Colonic mucosa (tissue), 4 donors: ENCODE measurements around the gene PLCB1. TPM values are rescaled to one million over a fixed set of nuclear protein-coding genes. Genes with fewer than 3 reads are reported as not detected.

ENCODE experiments used
- DNase-seq: peaks from one replicate; pipeline ENCODE4 v3.0.0-alpha.2; 2020
- H3K27ac ChIP-seq: fragments of 200-600 bp; one replicate; pipeline ENCODE4 v1.8.0; 2021
- H3K27me3 ChIP-seq: fragments of 200-600 bp; one replicate; pipeline ENCODE4 v1.8.0; 2021
- H3K36me3 ChIP-seq: fragments of 200-600 bp; one replicate; pipeline ENCODE4 v1.8.0; 2021
- H3K4me1 ChIP-seq: fragments of 200-600 bp; one replicate; pipeline ENCODE4 v1.8.0; 2021; ENCODE audit warnings: mild to moderate bottlenecking
- H3K4me3 ChIP-seq: fragments of 200-600 bp; one replicate; pipeline ENCODE4 v1.8.0; 2021
- H3K9ac ChIP-seq, 2 donors: one replicate each; pipeline ENCODE4 v1.7.0; 2013; ENCODE audit warnings: control low read depth in 2 of 2, low read depth in 2 of 2, low read length in 2 of 2
- H3K9me3 ChIP-seq: fragments of 200-600 bp; one replicate; pipeline ENCODE4 v1.8.0; 2021
- intact Hi-C: fragments of 100-400 bp; cut with DNase I; formaldehyde crosslinking; loops from one replicate; pipeline ENCODE4 v1.14.1; 2022
- total RNA-seq, 2 donors: library from RNA; stranded (reverse); fragmentation: NEBNext Ultra II Directional in 1 of 2; extraction: Animal tissue kit (Norgen Biotek cat#: 25700) in 1 of 2; gene quantifications; one replicate each; pipeline ENCODE4 v1.2.1, GENCODE V29; 2021
- TF ChIP-seq, protein P1 (sequence below): fragments of 200-600 bp; IDR thresholded peaks from one replicate; pipeline ENCODE4 v1.8.0; 2022; ENCODE audit warnings: antibody characterized with exemption, mild to moderate bottlenecking
- donor health status: healthy.
- donor health status: DM: no; HTN: no; CAD: no.
- donor health status: DM: no; HTN: no; CAD: no.

Gene PLCB1
- total RNA-seq, 2 donors from 2014 or later: 8.3 to 9.6 TPM

DNA sequence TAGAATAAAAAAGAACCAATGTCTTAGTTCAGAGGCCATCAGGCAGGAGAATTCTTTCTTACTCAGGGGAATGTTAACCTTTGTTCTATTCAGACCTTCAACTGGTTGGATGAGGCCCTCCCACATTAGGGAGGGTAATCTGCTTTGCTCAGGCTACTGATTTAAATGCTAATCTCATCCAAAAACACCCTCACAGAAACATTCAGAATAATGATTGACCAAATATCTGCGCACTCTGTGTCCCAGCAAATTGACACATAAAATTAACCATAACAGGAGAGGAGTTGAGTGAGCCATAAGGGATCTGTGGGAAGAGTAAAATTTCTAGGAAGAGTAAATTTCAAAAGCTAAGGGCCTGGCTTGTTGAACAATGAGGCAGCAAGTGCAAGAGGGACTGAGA, 702.8 kb downstream of the PLCB1 start:
- no peak overlapping the region for H3K9ac ChIP-seq
- no peaks in the 10 kb centered on the region for H3K27me3 ChIP-seq
- H3K4me3 ChIP-seq: no peak overlapping the region
- no peaks in the 10 kb centered on the region for H3K36me3 ChIP-seq
- H3K9me3 ChIP-seq: no peaks in the 10 kb centered on the region
- intact Hi-C loops: no loop called here
- TF ChIP-seq, protein P1, sequence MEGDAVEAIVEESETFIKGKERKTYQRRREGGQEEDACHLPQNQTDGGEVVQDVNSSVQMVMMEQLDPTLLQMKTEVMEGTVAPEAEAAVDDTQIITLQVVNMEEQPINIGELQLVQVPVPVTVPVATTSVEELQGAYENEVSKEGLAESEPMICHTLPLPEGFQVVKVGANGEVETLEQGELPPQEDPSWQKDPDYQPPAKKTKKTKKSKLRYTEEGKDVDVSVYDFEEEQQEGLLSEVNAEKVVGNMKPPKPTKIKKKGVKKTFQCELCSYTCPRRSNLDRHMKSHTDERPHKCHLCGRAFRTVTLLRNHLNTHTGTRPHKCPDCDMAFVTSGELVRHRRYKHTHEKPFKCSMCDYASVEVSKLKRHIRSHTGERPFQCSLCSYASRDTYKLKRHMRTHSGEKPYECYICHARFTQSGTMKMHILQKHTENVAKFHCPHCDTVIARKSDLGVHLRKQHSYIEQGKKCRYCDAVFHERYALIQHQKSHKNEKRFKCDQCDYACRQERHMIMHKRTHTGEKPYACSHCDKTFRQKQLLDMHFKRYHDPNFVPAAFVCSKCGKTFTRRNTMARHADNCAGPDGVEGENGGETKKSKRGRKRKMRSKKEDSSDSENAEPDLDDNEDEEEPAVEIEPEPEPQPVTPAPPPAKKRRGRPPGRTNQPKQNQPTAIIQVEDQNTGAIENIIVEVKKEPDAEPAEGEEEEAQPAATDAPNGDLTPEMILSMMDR: no peak
- H3K27ac ChIP-seq: no peak overlapping the region
- DNase-seq: no peak
- H3K4me1 ChIP-seq: no peaks in the 10 kb centered on the region

GRCh38 chr20:8837396-8837795, 705.3 kb downstream of the PLCB1 start:
- Histone ChIP-seq H3K9ac (no peak overlapping the region), H3K27ac (no peak overlapping the region), H3K4me1 (no peaks in the 10 kb centered on the region), H3K36me3 (no peaks in the 10 kb centered on the region), H3K9me3 (no peaks in the 10 kb centered on the region), H3K4me3 (no peak overlapping the region), H3K27me3 (no peaks in the 10 kb centered on the region)
- intact Hi-C loops: no loop called here
- TF ChIP-seq, protein P1: no peak
- DNase-seq: no peak

DNA sequence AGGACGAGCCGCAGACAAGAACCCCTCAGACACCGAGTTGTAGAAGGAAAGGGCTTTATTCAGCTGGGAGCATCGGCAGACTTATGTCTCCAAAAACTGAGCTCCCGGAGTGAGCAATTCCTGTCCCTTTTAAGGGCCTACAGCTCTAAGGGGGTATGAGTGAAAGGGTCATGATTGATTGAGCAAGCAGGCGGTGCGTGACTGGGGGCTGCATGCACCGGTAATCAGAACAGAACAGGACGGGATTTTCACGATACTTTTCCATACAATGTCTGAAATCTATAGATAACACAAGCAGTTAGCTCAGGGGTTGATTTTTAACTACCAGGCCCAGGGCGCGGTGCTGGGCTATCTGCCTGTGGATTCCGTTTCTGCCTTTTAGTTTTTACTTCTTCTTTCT, 710.5 kb downstream of the PLCB1 start:
- Histone ChIP-seq H3K4me3 (no peak overlapping the region), H3K9ac (no peak overlapping the region), H3K9me3 (no peaks in the 10 kb centered on the region), H3K27ac (no peak overlapping the region), H3K27me3 (no peaks in the 10 kb centered on the region), H3K36me3 (no peaks in the 10 kb centered on the region), H3K4me1 (no peaks in the 10 kb centered on the region)
- intact Hi-C loops: no loop called here
- TF ChIP-seq, protein P1: no peak
- no peak for DNase-seq

- no peak for DNase-seq
- no peaks in the 10 kb centered on the region for H3K27me3 ChIP-seq
- no peaks in the 10 kb centered on the region for H3K4me1 ChIP-seq
- H3K4me3 ChIP-seq: no peak overlapping the region
- no peaks in the 10 kb centered on the region for H3K9me3 ChIP-seq
- TF ChIP-seq, protein P1: no peak
- H3K27ac ChIP-seq: no peak overlapping the region
- H3K36me3 ChIP-seq: no peaks in the 10 kb centered on the region
- no peak overlapping the region for H3K9ac ChIP-seq
- intact Hi-C loops: no loop called here
Observed at GRCh38 chr20:8844179-8844578, 712.1 kb downstream of the PLCB1 start.

DNA sequence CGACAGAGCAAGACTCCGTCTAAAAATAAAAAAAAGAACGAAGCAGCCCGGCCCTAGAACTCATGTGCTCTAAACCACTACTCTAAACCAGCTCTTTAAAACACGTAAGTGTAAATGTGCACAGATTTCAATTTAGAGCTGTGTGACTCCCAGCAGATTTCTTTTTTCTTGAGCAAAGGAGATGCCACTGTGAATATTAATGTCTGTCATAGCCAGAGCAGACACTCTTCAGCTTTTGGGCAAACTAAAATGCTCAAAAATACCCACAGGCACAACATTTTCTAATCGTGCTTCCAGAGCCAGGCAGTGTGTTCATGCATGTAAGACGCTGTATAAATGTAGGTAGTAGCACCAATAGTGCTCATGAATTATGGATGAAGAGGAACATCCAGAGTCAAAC, 717.9 kb downstream of the PLCB1 start:
- Histone ChIP-seq H3K27me3 (no peaks in the 10 kb centered on the region), H3K9me3 (no peaks in the 10 kb centered on the region)
- intact Hi-C loops: loop anchor here (5.0 to 10.0 kb wide), 2 partner anchors 95 to 512 kb away; no protein-coding TSS in a partner anchor

More for the DNA sequence above, 717.9 kb downstream of the PLCB1 start:
- DNase-seq: no peak
- Histone ChIP-seq H3K36me3 (no peaks in the 10 kb centered on the region), H3K4me1 (no peaks in the 10 kb centered on the region), H3K27ac (no peak overlapping the region), H3K9ac (no peak overlapping the region), H3K4me3 (no peak overlapping the region)
- TF ChIP-seq, protein P1: no peak
